Panc1 (cell line): ENCODE measurements around the gene ALDH5A1. TPM values are rescaled to one million over a fixed set of nuclear protein-coding genes. Genes with fewer than 3 reads are reported as not detected.

Experiments
- ATAC-seq: fragments of 200-7000 bp; cut with Tn5 transposase; 2 replicates; pipeline ENCODE4 v1.9.1; 2020; ENCODE audit warnings: mild to moderate bottlenecking, moderate library complexity
- BruUV-seq: library from RNA; stranded (reverse); fragments of 400-500 nt; replicated peaks from 2 replicates; lab custom pipeline; 2021; lab: Mats Ljungman, UMichigan
- CTCF ChIA-PET: fragments of 300-600 bp; sonication (Branson Sonifier 250); formaldehyde crosslinking; loops from one replicate; lab custom pipeline; 2022; ENCODE audit warnings: antibody characterized with exemption; lab: Charles Lee
- POLR2A ChIA-PET: fragments of 300-600 bp; sonication (Branson Sonifier 250); formaldehyde crosslinking; loops from one replicate; lab custom pipeline; 2022; ENCODE audit warnings: antibody characterized with exemption; lab: Charles Lee
- DNase-seq: peaks from one replicate; pipeline ENCODE4 v3.0.0-alpha.2; 2010; ENCODE audit warnings: low read depth, low spot score
- H3K27ac ChIP-seq: 2 replicates; pipeline ENCODE4 v1.5.1; 2011; ENCODE audit warnings: mild to moderate bottlenecking, low read length, inconsistent platforms
- H3K27me3 ChIP-seq: fragments of 200-500 bp; sonication (Bioruptor generic); 2 replicates; pipeline ENCODE4 v1.6.0; 2014; ENCODE audit warnings: low read length, inconsistent platforms; ENCODE audit not compliant: control insufficient read depth, insufficient read depth
- H3K36me3 ChIP-seq: fragments of 200-500 bp; sonication (Bioruptor generic); 2 replicates; pipeline ENCODE4 v1.5.1; 2014; ENCODE audit warnings: inconsistent platforms, mild to moderate bottlenecking, low read length, moderate library complexity; ENCODE audit not compliant: control insufficient read depth, insufficient read depth
- H3K4me1 ChIP-seq: 2 replicates; pipeline ENCODE4 v1.5.1; 2011; ENCODE audit warnings: inconsistent platforms, mild to moderate bottlenecking, low read length, moderate library complexity; ENCODE audit not compliant: control insufficient read depth, insufficient read depth
- H3K4me3 ChIP-seq, 2 experiments: 2 replicates each; pipeline ENCODE4 v1.5.1; 2011 to 2012; ENCODE audit warnings: low read depth in 2 of 2, low read length in 2 of 2, mild to moderate bottlenecking in 2 of 2, inconsistent platforms in 1 of 2, moderate library complexity in 1 of 2
- H3K9me3 ChIP-seq: fragments of 200-500 bp; sonication (Bioruptor generic); 2 replicates; pipeline ENCODE4 v1.5.1; 2014; ENCODE audit warnings: low read depth, mild to moderate bottlenecking, inconsistent platforms, low read length, moderate library complexity; ENCODE audit not compliant: control insufficient read depth, insufficient read depth
- POLR2AphosphoS5 ChIP-seq: IDR thresholded peaks from 2 replicates; pipeline ENCODE4 v1.6.1; 2012; ENCODE audit warnings: mild to moderate bottlenecking, low read depth, low read length, moderate library complexity
- SIN3A ChIP-seq: IDR thresholded peaks from 2 replicates; pipeline ENCODE4 v1.6.1; 2012; ENCODE audit warnings: low read depth, mild to moderate bottlenecking, low read length, moderate library complexity, borderline replicate concordance; ENCODE audit not compliant: insufficient read depth
- TCF7L2 ChIP-seq: IDR thresholded peaks from 2 replicates; pipeline ENCODE4 v1.6.1; 2011; ENCODE audit warnings: mild to moderate bottlenecking, low read depth, low read length, inconsistent platforms
- in situ Hi-C: cut with HindIII; loops from 2 replicates; pipeline ENCODE4 v1.10.0; 2016; ENCODE audit warnings: low sequenced_read_pairs, low pct_unique_long_range_greater_than_20kb
- intact Hi-C: fragments of 100-400 bp; cut with micrococcal nuclease; formaldehyde crosslinking; loops from one replicate; pipeline ENCODE4 v1.10.0; 2022; ENCODE audit not compliant: unreplicated experiment
- total RNA-seq: library from RNA; stranded (reverse); gene quantifications from one replicate; pipeline ENCODE4 v1.2.1, GENCODE V29; 2021; ENCODE audit not compliant: unreplicated experiment
- TF ChIP-seq, protein P1 (sequence below): fragments of 450-650 bp; IDR thresholded peaks from 2 replicates; pipeline ENCODE4 v1.5.1; 2017; ENCODE audit warnings: mild to moderate bottlenecking
- TF ChIP-seq, protein P2 (sequence below), 2 experiments: IDR thresholded peaks; 2 replicates each; pipeline ENCODE4 v1.6.1; 2011 to 2012; ENCODE audit warnings: low read depth in 2 of 2, control low read depth in 1 of 2, low read length in 1 of 2, mild to moderate bottlenecking in 1 of 2, moderate library complexity in 1 of 2; ENCODE audit not compliant: insufficient read depth in 1 of 2

ALDH5A1 gene
- total RNA-seq, 1 experiment from 2014 or later: 4.2 TPM

DNA sequence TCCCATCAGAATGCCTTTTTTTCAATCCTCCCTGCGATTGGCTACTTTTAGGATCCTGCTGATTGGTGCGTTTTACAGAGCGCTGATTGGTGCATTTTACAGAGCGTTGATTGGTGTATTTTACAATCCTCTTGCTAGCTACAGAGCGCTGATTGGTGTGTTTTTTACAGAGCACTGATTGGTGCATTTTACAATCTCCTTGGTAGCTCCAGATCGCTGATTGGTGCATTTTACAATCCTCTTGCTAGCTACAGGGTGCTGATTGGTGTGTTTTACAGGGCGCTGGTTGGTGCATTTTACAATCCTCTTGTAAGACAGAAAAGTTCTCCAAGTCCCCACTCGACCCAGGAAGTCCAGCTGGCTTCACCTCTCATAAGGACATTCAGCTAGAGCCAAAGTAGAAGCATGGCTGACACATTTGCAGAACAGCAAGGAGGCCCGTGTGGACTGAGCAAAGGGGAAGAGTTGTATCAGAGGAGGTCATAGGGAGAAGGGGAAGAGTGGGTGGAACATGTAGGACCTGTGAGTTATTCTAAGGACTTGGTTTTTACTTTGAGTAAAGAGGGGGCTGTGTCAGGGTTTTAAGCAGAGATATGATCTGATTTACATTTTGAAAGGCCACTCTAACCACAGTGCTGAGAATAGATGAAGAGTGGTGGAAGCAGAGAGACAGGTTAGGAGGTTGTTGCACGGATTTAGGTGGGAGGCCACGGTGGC is 2.6 kb downstream of the ALDH5A1 start:
- DNase-seq (no peak), ATAC-seq (no peak)
- H3K4me1 ChIP-seq: peaks cover 5% of the 10 kb centered on the region; the same call in 1 of the 2 replicates
- peaks cover 6% of the 10 kb centered on the region for H3K27me3 ChIP-seq
- no TSS peak for BruUV-seq
- CTCF ChIA-PET: interaction anchor here (0.6 kb wide), 1 partner anchor 262 kb away, joined by 3 read pairs; no protein-coding TSS in a partner anchor
- POLR2A ChIA-PET: no interaction called here
- in situ Hi-C loops (no loop called here), intact Hi-C loops (no loop called here)
- TF ChIP-seq, protein P1, sequence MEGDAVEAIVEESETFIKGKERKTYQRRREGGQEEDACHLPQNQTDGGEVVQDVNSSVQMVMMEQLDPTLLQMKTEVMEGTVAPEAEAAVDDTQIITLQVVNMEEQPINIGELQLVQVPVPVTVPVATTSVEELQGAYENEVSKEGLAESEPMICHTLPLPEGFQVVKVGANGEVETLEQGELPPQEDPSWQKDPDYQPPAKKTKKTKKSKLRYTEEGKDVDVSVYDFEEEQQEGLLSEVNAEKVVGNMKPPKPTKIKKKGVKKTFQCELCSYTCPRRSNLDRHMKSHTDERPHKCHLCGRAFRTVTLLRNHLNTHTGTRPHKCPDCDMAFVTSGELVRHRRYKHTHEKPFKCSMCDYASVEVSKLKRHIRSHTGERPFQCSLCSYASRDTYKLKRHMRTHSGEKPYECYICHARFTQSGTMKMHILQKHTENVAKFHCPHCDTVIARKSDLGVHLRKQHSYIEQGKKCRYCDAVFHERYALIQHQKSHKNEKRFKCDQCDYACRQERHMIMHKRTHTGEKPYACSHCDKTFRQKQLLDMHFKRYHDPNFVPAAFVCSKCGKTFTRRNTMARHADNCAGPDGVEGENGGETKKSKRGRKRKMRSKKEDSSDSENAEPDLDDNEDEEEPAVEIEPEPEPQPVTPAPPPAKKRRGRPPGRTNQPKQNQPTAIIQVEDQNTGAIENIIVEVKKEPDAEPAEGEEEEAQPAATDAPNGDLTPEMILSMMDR: no peak
- TF ChIP-seq TCF7L2 (no peak), POLR2AphosphoS5 (no peak), SIN3A (no peak)
- TF ChIP-seq, protein P2, sequence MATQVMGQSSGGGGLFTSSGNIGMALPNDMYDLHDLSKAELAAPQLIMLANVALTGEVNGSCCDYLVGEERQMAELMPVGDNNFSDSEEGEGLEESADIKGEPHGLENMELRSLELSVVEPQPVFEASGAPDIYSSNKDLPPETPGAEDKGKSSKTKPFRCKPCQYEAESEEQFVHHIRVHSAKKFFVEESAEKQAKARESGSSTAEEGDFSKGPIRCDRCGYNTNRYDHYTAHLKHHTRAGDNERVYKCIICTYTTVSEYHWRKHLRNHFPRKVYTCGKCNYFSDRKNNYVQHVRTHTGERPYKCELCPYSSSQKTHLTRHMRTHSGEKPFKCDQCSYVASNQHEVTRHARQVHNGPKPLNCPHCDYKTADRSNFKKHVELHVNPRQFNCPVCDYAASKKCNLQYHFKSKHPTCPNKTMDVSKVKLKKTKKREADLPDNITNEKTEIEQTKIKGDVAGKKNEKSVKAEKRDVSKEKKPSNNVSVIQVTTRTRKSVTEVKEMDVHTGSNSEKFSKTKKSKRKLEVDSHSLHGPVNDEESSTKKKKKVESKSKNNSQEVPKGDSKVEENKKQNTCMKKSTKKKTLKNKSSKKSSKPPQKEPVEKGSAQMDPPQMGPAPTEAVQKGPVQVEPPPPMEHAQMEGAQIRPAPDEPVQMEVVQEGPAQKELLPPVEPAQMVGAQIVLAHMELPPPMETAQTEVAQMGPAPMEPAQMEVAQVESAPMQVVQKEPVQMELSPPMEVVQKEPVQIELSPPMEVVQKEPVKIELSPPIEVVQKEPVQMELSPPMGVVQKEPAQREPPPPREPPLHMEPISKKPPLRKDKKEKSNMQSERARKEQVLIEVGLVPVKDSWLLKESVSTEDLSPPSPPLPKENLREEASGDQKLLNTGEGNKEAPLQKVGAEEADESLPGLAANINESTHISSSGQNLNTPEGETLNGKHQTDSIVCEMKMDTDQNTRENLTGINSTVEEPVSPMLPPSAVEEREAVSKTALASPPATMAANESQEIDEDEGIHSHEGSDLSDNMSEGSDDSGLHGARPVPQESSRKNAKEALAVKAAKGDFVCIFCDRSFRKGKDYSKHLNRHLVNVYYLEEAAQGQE (IDR thresholded peaks at IDR 0.05; ENCODE audit: insufficient read depth in 1 of 2, low read depth in 2 of 2, low read length in 1 of 2): no peak
- no peaks in the 10 kb centered on the region for H3K36me3 ChIP-seq
- no peak overlapping the region for H3K4me3 ChIP-seq
- H3K9me3 ChIP-seq: no peaks in the 10 kb centered on the region
- no peak overlapping the region for H3K27ac ChIP-seq

DNA sequence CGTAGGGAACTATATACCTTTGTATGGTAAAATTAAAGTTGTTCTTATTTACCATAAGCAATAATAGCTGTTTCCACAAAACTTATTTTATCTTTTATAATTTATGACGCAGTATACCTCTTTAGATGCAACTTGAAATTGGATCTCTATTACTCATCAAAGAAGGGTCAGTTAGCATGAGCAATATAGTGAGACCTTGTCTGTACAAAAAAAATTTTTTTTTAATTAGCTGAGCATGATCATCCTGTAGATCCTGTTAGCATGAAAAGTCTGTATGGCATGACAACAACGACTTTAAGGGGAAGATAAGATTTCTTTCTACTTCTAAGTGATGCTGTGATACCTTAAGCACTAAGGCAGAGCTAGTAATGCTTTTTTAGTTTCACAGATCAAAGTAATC is 5.9 kb downstream of the ALDH5A1 start:
- in situ Hi-C loops: no loop called here
- no TSS peak for BruUV-seq
- POLR2A ChIA-PET: no interaction called here
- Histone ChIP-seq H3K9me3 (no peaks in the 10 kb centered on the region), H3K4me1 (no peaks in the 10 kb centered on the region), H3K4me3 (no peak overlapping the region), H3K36me3 (no peaks in the 10 kb centered on the region), H3K27me3 (no peaks in the 10 kb centered on the region), H3K27ac (no peak overlapping the region)
- no peak for TF ChIP-seq SIN3A
- ATAC-seq: no peak
- CTCF ChIA-PET: interaction anchor here (0.6 kb wide), 1 partner anchor 10 kb away, joined by 3 read pairs; no protein-coding TSS in a partner anchor
- intact Hi-C loops: no loop called here
- no peak for DNase-seq

DNA sequence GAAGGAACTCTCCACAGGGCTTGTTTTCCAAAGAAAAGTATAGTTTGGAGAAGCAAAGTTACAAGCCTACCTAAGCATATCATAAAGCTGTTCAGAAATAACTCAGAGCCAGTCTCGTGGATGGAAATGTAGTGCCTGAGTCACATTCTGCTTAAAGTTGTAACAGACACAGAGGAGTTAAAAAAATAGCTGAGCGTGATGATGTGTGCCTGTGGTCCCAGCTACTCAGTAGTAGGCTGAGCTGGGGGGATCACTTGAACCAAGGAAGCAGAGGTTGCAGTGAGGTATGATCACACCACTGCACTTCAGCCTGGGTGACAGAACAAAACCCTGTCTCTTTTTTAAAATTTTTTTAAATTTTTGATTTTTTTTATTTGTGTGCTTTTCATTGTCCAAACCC is 6.6 kb downstream of the ALDH5A1 start:
- H3K27me3 ChIP-seq: no peaks in the 10 kb centered on the region
- TF ChIP-seq SIN3A (no peak), TCF7L2 (no peak), POLR2AphosphoS5 (no peak)
- TF ChIP-seq, protein P2 (IDR thresholded peaks at IDR 0.05; ENCODE audit: insufficient read depth in 1 of 2, low read depth in 2 of 2, low read length in 1 of 2): no peak
- TF ChIP-seq, protein P1: no peak
- CTCF ChIA-PET: interaction anchor here (0.6 kb wide), 1 partner anchor 9 kb away, joined by 13 read pairs; no protein-coding TSS in a partner anchor
- no peaks in the 10 kb centered on the region for H3K4me1 ChIP-seq
- ATAC-seq (no peak), DNase-seq (no peak)
- in situ Hi-C loops (no loop called here), intact Hi-C loops (no loop called here)
- no peak overlapping the region for H3K4me3 ChIP-seq
- H3K9me3 ChIP-seq: no peaks in the 10 kb centered on the region
- H3K27ac ChIP-seq: no peak overlapping the region
- H3K36me3 ChIP-seq: no peaks in the 10 kb centered on the region
- no TSS peak for BruUV-seq
- POLR2A ChIA-PET: no interaction called here
